GM06990 (cell line): ENCODE measurements around the gene CHAT.

ENCODE experiments used
- DNase-seq: peaks from one replicate; pipeline ENCODE4 v3.0.0-alpha.2; 2011; ENCODE audit not compliant: insufficient read length; ENCODE audit errors: extremely low read depth
- H3K27me3 ChIP-seq: replicated peaks from 2 replicates; pipeline ENCODE4 v1.6.0; 2011; ENCODE audit warnings: low read length; ENCODE audit not compliant: control insufficient read depth, insufficient read depth
- H3K36me3 ChIP-seq: 2 replicates; pipeline ENCODE4 v1.5.1; 2011; ENCODE audit warnings: low read length; ENCODE audit not compliant: control insufficient read depth, insufficient read depth
- H3K4me3 ChIP-seq: replicated peaks from 2 replicates; pipeline ENCODE4 v1.5.1; 2011; ENCODE audit warnings: low read depth, mild to moderate bottlenecking, control low read depth, low read length
- TF ChIP-seq, protein P1 (sequence below): IDR thresholded peaks from 2 replicates; pipeline ENCODE4 v1.5.1; 2011; ENCODE audit warnings: low read length, control low read depth, mild to moderate bottlenecking, inconsistent platforms; ENCODE audit not compliant: insufficient read depth, poor library complexity, severe bottlenecking

CHAT gene

DNA sequence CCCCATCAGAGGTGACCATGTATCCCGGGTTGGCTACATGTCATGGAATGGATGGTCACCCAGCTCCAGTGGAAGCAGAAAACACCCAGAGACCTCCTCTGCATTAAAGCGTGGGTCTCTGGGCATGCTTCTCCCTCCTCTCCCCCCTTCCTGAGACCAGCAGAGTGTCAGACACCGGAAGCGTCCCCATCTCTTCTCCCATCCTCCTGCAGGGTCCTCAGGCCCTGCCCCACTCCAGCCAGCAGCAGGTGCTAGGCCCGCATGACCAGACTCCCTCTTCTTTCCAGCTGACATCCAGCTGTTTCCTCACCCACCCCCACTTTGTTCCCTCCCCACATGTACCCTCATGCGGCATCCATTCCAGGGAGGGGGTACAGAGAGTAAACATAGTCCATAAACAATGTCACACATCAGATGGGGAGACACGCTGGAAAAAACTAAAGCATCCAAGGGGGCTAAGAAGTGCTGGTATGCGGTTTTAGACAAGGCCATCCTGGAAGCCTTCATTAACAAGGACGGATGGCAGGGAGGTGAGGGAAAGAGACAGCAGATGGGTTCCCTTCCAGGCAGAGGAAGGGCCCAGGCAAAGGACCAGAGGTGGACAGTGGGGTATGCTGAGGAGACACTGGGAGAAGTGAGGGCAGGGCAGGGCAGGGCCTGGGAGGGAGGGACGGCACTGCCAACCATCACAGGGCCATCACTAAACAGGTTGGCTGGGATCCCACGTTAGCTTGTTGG is 16.2 kb upstream of the CHAT start:
- no peaks in the 10 kb centered on the region for H3K36me3 ChIP-seq
- no peak for DNase-seq
- TF ChIP-seq, protein P1, sequence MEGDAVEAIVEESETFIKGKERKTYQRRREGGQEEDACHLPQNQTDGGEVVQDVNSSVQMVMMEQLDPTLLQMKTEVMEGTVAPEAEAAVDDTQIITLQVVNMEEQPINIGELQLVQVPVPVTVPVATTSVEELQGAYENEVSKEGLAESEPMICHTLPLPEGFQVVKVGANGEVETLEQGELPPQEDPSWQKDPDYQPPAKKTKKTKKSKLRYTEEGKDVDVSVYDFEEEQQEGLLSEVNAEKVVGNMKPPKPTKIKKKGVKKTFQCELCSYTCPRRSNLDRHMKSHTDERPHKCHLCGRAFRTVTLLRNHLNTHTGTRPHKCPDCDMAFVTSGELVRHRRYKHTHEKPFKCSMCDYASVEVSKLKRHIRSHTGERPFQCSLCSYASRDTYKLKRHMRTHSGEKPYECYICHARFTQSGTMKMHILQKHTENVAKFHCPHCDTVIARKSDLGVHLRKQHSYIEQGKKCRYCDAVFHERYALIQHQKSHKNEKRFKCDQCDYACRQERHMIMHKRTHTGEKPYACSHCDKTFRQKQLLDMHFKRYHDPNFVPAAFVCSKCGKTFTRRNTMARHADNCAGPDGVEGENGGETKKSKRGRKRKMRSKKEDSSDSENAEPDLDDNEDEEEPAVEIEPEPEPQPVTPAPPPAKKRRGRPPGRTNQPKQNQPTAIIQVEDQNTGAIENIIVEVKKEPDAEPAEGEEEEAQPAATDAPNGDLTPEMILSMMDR = no peak
- H3K27me3 ChIP-seq = no peaks in the 10 kb centered on the region; the same call in 1 of the 2 replicates
- H3K4me3 ChIP-seq = no peak overlapping the region

DNA sequence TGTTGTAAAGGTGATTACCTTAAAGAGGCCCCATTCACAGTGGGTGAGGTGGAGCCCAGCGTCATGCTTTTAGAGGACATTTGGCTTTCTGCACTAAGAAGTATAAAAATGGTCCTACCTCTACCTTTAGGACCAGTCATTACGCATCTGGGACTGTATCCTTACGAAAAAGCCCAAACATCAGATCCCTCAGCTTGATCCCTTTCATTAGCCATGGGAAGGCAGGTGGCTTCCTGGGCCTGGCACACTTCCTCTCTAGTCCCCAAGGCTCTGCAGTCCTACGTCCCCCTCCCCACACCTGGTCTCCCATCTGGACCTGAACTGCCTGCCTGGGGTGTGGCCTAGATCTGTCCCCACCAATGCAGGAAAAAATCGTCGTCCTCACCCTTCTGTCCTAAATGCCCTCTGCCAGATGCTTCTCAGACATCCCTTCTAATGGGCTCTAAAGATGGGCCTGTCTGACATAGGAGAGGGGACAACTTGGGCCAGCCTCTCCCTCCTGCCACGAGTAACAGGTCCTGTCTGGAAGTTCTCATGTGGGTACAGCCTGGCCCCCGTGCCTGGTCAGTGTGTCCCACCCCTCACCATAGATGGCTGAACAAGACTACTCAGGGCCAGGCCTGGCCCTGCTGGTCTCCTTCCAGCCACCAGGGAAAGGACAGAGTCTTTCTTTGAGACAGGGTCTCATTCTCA is 15.5 kb upstream of the CHAT start:
- no peaks in the 10 kb centered on the region for H3K36me3 ChIP-seq
- DNase-seq = no peak
- TF ChIP-seq, protein P1 = no peak
- no peaks in the 10 kb centered on the region; the same call in 1 of the 2 replicates for H3K27me3 ChIP-seq
- H3K4me3 ChIP-seq = no peak overlapping the region

DNA sequence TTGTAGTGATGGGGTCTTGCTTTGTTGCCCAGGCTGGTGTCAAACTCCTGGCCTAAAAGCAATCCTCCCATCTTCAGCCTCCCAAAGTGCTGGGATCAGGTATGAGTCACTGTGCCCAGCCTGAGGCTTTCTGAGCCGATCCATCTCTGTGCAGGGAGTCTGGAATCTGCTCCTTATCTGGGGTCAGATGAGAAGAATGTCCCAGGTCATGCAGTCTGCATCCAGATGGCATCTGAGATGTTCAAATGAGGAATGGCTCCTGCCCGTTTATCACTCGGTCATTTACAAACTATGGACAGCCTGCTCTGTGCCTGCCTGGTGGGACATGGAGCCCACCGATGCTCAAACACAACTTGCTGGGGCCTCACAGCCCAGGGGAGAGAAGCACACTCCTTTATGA is 14.9 kb upstream of the CHAT start:
- DNase-seq = no peak
- H3K4me3 ChIP-seq = no peak overlapping the region

DNA sequence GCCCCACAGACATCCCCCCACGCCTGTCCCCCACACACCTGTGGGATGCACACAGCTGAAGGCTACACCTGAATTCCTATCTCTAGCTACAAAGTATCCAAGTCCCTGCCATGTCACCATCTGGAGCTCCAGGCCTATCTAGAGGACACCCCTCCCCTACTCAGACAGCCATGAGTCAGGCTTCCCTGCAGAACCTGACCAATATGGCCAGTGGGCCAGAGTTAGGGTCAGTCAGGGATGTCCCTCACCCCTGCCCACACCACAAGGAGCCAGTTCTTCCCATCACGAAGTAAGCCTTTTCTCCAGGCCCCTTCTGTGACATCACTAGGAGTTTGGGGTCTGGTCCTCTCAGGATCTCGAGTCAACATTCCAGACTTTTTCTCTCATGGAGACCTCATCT is 14.3 kb upstream of the CHAT start:
- H3K36me3 ChIP-seq = no peaks in the 10 kb centered on the region
- H3K27me3 ChIP-seq = no peaks in the 10 kb centered on the region; the same call in 1 of the 2 replicates
- no peak for DNase-seq
- H3K4me3 ChIP-seq = no peak overlapping the region
- TF ChIP-seq, protein P1 = no peak

More for the DNA sequence above, 14.9 kb upstream of the CHAT start:
- TF ChIP-seq, protein P1 = no peak
- Histone ChIP-seq H3K36me3 (no peaks in the 10 kb centered on the region), H3K27me3 (no peaks in the 10 kb centered on the region; the same call in 1 of the 2 replicates)

DNA sequence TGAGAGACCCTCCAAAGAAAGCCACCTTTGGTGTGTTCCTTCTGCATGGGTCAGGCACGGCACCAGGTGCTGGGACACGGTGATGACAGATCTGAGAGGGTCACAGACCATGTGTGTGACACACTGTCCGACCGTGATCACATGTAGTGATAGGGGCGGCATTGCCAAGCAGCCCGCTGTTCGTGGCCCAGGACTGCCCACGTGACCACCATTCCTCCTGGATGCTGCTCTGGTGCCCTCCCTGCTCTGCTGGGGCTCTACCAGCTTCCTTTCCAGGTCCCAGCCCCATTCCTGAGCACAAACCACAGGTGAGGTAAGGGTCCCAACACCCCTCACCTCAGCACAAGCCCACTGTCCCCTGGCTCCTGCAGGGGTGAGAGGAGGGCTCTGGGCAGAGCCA is 13.8 kb upstream of the CHAT start:
- no peaks in the 10 kb centered on the region for H3K36me3 ChIP-seq
- DNase-seq = no peak
- H3K27me3 ChIP-seq = no peaks in the 10 kb centered on the region; the same call in 1 of the 2 replicates
- no peak overlapping the region for H3K4me3 ChIP-seq
- TF ChIP-seq, protein P1 = no peak
